GM19452 (cell line): ENCODE data around the gene PCGF5.
"Not testable (repeated sequence)": the region's sequence is repeated elsewhere in the genome, so short reads cannot be mapped to it uniquely, and the experiment has no call there.

Experiments used
- ATAC-seq: cut with Tn5 transposase; IDR thresholded peaks from one replicate; pipeline ENCODE4 v1.9.1; 2021; ENCODE audit not compliant: unreplicated experiment

Gene PCGF5

DNA sequence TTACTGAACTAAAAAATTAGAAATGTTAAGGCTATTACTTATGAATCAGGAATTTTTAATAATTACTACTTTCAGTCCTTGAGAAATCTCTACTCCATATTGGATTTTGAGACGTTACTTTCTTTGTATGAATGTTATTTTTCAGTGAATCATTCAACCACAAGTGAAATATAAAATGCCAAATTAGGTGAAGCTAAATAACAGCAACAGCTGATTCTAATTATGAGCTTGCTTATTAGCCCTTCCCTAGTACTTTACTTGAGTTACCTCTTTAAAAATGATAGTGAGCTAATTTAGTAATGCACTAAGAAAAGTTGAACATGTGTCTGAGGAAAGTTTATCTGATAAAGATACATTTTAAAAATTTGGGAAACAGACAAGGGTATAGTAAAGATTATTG is 51.4 kb downstream of the PCGF5 start:
- no peak for ATAC-seq

DNA sequence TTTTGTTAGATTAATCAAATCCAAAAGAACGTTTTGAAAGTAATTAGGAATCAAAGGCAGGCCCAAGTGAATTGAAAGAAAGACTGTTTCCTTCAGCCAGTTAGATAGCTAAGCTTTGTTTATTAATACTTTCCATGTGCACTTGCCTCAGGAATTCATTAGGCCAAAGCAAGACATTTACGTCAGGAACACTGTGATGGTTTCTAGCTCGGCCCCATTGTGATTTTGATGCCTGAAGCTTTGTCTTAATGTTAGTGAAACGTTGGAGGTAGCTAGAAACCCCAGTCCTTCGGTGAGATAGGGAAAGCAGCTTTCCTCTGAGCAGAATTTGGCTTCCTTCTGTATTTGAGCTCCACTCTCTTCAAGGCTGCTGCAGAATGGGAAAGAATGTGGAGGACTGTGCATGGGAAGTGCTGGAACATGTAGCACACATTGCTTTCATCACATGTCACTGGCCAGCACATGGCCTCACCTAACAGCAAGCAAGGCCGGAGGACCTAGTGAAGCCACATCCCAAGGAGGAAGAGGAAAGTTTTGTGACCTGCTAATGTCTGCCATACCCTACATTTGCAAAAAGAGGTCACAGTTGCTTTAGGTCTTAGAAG is 64.1 kb downstream of the PCGF5 start:
- ATAC-seq = no peak

DNA sequence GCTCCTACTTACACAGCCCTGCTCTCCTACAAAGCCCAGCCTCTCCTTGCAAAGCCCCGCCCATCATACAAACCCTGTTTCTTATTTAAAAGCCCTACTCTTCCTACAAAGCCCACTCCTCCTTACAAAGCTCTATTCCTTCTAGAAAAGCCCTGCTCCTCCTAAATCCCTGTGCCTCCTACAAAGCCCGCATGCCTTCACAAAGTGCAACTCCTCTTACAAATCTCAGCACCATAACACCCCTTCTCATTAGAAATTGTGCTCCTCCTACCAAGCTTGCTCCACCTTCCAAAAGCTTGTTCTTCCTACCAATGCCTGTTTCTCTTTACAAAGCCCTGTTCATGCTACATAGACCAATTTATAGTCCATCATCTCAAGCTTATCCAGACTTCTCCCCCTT is 66.1 kb downstream of the PCGF5 start:
- no peak for ATAC-seq

DNA sequence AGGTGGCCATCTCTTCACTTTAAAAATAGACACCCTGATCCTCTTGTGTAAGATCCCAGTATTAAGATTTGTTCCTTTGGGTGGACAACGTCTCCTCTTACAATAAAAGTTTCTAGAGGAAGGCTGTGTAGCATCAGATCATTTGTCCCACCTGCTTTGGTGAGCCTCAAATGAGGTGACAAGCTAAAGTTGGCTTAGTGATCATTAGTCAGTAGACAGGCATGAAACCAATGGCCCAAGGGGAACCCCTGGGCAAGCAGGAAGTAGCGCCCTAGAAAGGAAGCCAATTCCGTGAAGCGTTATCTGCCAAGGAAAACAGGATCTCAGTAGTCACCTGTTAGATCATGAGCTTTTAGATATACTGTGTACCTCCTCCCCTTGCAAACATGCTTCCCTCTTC is 66.8 kb downstream of the PCGF5 start:
- ATAC-seq = no peak

DNA sequence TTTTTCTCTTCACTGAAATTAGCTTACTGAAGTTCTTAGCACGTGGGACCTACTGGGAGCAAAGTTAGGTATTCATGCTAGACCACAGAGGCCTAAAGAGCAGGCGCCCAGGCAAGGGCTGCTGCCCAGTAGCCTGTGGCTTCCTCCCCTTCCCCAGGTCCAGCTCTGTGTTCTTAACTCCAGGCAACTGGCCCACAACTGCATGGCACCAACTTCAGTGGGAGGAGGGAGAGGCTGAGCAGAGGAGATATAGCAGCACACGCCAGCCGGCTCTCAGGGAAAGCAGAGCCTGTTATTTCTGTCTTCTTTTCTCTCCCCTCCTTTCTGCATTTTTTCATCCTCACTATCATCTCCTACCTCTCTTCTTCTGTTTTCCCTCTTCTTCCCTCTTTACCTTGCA is 67.4 kb downstream of the PCGF5 start:
- ATAC-seq = no peak

DNA sequence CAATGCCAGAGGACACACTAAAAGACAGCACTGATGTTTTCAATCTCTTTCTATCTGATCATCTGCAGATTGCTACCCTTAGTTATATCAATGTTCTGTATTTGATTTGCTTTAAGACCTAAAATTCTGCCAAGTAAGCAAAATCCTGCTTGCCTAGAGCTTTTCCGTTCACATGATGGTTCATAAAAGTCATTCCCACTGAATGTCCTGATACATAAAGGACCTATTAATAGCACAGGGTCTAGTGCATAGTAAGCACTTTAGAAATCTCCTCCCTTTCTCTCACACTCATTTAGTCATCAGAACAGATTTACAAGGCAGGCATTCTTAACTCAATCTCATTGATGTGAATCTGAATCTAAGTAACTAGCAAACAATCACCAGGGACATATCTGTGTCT is 68.8 kb downstream of the PCGF5 start:
- no peak for ATAC-seq

DNA sequence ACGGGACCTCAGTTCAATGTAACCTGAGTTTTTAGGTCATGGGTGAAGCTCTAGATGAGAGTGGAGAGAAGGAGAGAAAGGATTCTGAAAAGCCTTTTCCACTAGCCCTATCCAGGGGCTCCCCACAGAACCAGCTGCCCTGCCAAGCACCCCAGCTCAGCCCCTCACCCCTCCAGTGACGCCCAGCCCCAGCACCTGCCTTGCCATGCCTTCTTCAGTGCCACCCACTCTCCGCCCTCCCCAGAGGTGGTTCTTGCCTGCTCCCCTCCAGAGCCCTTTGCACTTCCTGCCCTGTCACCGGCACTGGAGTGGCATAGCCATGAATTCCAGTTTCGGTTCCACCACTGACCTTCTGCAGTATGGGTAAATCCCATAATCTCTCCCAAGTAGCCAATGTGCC is 70.1 kb downstream of the PCGF5 start:
- no peak for ATAC-seq

DNA sequence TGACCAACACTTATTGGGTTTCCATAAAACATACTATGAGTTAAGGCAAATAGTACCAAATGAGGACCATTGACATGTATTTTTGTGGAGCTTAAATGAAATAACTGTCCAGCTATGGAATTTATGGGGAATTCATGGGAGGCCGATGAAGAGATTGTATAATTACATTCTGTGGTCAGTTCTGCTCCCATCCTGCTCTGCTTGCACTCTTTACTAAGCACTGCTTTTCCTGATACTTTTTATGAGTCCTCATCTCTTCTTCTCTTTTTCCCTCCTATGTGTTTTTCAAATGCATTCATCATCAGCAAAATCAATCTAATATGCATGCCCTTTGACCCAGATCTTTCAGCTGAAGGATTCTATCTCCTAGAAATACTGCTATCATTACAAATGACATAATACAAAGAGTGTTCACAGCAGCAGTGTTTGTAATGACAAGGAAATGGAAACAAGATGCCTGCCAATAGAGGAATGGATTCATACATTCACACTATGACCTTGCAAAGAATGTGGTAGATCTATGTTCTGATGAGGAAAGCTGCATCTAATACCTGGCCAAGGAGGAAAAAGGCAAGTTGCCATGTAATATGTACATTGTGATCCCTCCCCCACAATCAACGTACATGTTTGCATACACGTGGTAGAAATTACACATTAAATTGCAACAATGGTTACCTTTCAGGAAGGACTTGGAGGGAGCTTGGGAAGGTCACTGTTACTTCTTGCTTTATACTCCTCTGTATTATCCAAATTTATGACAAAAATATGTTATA is 73.9 kb downstream of the PCGF5 start:
- ATAC-seq = no peak

DNA sequence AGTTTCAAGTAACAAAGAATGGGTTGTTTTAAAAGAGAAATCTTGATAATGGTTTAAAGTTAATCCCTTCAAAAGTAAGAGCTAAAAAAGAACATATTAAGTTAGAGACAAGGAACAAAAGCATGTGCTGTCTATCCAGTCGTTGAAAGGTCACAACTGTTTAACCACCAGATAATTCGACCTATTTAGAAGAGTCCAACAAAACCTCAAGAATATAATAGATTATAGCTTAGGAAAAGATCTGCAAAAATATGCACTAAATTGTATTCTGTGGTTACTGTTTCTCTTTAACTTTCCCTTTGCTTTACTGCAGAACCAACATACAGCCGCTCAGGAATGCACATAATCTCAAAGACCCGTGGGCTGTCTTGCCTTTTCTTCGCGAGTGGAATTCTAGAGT is 74.9 kb downstream of the PCGF5 start:
- ATAC-seq = no peak

DNA sequence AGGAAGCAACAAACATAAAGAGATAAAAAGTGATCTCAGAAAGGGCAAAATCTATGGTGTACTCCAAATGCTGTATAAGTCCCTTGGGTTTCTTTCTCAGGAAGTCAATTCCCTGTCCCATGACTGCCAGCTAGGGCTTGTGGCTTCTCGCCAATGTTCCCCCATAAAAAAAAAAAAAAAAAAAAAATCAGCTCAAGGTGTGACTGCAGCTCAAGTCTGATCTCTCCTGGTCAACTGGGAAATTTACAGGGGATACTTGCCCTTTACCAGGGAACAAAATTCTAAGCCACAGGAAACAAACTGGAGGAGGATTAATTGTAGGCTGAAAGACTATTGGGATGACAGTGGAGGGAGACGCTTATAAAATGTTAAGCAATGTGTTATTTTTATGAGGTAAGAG is 76.0 kb downstream of the PCGF5 start:
- no peak for ATAC-seq

DNA sequence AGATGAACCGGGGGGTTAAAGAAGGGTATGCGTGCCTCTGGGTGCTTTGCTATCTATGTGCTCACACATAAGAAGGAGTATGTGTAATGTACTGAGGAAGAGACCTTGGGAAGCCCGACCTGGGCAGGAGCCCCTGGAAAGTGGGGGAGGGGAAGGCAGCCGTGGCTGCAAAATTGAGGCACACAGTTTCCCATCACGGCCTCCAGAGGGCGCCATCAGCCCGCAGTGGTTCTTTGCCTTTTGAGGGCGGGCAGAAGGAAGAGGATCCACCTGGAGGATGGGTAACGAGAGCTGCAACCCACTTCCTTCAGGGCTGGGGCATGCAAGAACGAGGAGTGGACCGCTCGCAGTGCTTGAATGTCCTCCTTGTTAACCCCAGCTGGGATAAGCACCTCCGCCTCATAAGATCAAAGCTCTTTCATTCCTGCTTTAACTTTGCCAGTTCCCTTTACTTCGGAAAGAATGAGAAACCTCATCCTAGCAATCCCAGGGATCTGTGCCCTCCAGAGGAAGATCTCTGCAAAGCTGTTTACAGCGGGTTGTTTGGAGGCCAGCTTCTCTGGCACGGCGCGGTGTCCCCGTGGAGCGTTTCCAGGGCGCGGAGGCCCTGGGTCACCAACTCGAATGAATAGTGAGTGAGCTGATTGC is 77.9 kb downstream of the PCGF5 start:
- peak; percentile 82 for ATAC-seq

DNA sequence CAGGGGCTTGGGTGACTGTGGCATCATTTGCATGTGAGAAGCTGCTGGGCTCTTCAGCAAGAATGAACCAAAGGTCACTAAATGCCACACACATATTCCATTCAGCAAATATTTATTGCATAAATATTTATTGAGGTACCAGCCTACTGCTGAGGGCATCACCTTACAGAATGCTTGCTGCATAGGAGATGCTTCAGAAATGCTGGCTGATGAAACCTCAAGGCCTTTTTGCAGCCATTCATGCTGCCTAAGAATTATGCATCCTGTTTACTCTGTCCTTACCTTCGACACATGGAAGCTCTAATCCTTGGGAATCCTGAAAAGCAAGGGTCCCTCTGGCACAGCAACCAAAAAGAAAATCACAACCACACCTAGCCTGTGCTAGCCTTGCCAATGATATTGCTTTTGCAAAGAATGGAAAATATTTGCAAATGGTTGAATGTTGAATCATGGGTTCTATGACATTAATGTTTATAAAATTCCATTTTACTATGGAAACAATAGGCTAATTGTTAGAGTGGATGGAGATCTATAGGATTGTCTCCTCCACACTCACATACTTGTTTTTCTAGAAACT is 79.6 kb downstream of the PCGF5 start:
- no peak for ATAC-seq

DNA sequence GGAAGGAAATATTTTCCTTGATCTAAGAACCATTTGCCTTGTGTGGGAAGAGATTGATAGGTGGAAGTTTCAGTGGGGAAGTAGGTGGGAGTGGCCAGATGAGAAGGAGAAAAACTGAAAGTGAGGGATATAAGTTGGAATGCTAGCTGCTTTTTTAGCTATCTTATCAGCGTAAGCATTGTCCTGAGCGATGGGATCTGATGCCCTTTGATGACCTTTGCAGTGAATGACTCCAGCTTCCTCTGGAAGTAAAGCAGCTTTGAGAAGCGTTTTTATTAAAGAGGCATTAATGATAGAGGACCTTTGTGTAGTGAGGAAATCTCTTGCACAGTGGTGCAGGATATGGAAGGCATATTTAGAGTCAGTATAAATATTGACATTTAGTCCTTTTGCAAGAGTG is 82.5 kb downstream of the PCGF5 start:
- ATAC-seq = not testable (repeated sequence)

DNA sequence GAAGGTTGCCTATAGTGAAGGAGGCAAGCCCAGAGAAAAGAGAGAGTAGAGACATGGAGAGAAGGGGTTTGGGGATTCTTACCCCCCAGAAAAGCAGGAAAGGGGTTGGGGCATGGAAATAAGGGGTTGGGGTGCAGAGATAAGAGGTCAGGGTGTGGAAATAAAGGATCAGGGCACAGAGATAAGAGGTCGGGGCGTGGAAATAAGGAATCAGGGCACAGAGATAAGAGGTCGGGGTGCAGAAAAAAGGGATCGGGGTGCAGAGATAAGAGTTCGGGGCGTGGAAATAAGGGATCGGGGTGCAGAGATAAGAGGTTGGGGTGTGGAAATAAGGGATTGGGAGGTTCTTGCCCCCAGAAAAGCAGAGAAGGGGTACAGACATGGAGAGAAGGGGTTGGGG is 85.5 kb downstream of the PCGF5 start:
- not testable (repeated sequence) for ATAC-seq

DNA sequence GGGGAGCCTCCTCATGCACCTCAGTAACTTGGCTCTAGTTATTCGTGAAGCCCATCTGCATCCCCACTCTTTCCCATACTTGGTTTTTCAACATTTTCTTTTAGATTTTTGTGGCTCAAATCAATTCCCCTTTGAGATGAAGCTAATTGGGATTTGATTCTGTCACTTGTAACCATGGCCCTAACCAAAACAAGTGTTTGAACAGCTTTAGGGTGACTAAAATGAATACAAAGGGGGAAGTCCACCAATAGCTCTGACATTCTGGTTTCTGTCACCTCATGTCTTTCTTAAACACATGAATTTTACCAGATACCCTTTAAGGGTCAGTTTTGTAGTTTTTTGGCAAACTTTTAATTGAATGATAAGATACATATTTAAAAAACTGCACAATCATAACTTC is 87.0 kb downstream of the PCGF5 start:
- no peak for ATAC-seq

DNA sequence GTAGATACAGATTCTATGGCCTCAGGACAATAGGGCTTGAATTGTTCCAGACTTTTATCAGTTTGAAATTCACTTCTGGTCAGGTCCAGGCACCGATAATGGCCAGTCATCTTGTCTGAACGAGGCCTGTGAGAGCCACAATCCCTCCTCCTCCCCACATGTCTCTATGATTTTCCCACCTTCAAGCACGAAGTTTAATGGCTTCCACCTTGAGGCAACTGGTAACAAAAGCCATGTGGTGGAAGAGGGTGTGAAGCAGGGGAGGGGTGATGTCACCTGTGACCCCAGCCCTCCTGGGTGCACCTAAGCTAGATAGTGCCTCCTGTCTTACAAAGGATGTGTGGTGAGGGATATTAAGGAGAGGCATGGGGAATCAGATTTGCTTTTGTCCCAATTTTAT is 89.2 kb downstream of the PCGF5 start:
- no peak for ATAC-seq

DNA sequence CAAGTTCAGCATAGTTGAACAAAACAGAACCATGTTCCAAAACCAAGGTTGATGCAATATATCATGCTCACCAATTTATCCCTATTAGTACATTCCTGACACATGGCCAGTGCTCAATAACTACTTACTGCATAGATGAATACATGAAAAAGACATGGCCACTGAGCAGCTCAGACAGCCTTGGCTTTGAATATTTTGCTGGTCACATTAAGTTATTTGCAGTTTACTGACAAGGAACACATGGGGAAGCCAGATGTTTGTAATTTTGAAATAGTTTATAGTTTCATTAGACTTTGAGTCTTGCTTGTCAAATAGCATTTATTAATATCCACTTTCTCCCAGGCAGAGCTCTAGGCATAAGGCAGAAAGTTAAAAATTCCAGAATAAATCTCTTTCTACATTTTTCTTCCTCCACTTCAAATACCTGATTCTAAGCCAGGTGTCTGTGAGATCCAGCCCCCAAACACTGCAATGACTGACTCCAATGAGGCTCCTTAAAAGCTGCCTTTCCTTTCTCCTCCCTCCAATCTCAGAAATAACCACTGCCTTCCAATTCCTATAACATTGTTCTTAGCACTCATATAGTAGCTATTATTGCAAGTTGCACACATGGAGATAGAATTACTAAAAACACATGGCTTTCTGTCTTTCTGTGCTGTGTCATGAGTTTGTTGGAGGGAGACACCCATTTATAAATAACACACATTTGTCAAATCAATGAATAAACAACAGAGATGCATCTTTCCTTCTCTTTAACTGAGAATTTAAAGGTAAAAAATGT is 91.3 kb downstream of the PCGF5 start:
- no peak for ATAC-seq

DNA sequence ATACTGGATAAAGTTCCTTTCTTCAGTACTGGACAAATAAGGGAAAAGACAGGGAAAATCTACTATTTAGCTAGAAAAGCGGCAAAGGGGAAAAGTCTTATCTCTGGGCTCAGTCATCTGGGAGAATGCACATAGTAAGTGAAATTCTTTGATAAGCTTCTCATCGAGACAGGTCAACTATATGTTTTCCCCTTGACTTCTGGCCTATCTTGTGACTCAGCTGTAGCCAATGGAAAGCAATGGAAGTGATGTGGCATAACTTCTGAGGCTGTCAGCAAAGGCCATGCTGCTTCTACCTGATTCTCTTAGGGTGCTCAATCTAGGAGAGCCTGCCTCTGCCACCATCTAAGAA is 91.9 kb downstream of the PCGF5 start:
- ATAC-seq = no peak

DNA sequence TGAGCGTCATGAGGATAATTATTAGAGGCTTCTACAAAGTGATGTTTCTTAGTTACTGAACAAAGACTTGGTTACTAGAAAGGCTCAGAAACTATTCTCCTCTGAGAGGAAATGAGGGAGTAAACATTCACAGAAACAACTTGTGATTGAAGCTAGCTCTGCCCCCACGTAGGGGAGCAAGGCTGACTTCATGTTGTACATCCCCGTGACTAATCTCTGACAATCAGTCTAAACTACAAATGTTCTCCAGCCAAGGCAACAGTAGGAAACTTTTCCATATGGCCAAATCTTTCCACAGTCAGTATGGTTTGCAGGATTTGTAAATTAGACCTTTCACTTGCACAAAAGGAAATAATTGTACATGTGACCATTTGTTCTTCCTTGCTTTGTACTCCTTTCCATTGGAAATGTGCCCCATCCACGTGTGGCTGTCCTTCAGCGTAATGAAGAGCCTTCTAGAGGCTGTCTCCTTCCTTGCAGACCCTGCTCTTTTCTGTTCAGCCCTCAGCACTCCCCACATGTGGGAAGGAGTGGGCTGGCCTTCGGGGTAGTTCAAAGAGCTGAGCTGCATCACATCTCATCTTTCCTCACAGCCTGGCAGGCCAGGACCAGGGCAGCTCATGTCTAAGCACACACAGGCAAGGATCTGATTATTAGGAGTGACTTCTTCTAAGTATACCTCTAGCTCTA is 93.5 kb downstream of the PCGF5 start:
- no peak for ATAC-seq

DNA sequence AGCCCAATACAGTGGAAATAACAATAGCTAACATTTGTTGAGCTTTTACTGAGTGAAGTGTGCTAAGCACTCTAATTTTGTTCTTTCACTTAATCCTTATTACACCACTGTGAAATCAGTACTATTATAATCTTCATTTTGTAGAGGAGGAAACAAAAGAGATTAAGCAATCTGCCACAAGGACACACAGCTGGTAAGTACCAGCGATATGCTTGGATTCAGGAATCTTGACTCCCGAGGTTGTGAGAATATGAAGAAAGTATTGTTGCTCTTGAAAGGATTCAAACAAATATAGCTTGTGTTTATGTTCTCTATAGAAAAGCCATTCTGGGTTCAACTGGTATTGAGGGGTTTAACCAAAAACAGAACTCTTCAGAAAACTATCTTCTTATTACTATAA is 96.0 kb downstream of the PCGF5 start:
- ATAC-seq = no peak

DNA sequence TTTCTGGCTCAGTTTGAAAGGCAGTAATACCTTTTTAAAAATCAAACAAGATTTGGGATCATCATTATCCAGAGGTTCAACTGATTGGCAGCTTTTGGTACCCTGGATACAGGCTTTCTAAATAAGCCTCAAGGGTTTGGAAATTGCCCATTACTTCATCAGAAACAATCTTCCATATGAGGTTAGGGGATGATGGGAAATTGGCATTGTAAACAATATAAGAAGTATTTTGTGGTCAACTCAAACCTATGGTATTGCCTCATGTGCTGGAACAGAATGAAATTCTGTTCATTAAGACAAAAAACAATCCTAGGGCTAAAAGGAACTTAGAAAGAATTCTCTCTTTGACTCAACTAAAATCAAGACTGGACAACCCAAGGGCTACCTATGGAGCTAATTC is 97.1 kb downstream of the PCGF5 start:
- no peak for ATAC-seq
